Measurements from ENCODE around the gene WNT3. TPM values are rescaled to one million over a fixed set of nuclear protein-coding genes. Genes with fewer than 3 reads are reported as not detected.

Gene WNT3
- total and polyA plus RNA-seq, 2 donors (not counting 1 experiment from before 2014, with no cell fraction given) = 0.86 to 1.4 TPM

DNA sequence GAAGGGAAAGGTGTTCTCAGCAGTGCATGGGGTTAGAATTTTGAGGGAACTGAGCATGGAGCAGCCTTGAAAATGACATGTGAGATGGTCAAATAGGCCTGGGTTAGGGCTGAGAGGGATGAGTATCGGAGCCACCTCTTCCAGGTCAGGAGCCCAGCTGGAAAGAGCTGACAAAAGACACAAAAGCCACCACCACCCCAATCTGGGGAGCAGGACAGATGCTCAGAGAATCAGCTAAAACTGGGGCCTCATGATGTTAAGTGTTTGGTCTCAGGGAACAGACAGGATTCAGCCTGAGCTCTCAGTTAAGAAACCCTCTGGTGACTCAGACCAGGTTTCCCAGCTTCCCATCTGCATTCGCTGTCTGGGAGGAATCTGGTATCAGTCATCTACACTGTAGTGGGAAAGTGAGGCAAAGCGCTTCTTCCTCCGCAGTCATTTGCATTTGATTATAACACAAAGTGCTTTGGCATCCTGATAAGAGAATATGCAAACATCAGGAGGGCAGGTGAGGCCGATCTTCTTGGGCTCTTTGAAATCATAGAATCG lies 35.5 kb upstream of the WNT3 start:
- H3K4me3 Mint-ChIP-seq = no peak overlapping the region
- H3K4me2 ChIP-seq (replicated peaks; ENCODE audit: low read depth, low read length, poor library complexity, severe bottlenecking) = no peak overlapping the region
- DNase-seq (no peak), ATAC-seq (ENCODE audit: low read depth) (no peak)
- 95% methylated on average over 4 of the region's 6 CpGs for WGBS (ENCODE audit: insufficient coverage)
- H3K27me3 ChIP-seq (replicated peaks in 1 of 4; ENCODE audit: control extremely low read depth in 1 of 4, control insufficient read depth in 3 of 4, insufficient read depth in 4 of 4, low read length in 3 of 4) = peaks cover 2 to 47% (median 31%) of the 10 kb centered on the region in 4 experiments
- no peak overlapping the region for H3K27ac ChIP-seq (ENCODE audit: low read length in 2 of 2)
- H3K9me3 Mint-ChIP-seq (ENCODE audit: insufficient read depth) = no peaks in the 10 kb centered on the region
- intact Hi-C loops (cut with micrococcal nuclease) = no loop called here
- peaks cover 21% of the 10 kb centered on the region for H3K4me1 Mint-ChIP-seq
- no peaks in the 10 kb centered on the region for H3K36me3 ChIP-seq (replicated peaks in 1 of 2; ENCODE audit: control extremely low read depth in 1 of 2, control insufficient read depth in 1 of 2, extremely low read depth in 1 of 2, insufficient read depth in 2 of 2, low read length in 1 of 2)
- H3K27ac Mint-ChIP-seq = no peak overlapping the region
- H2AFZ ChIP-seq (ENCODE audit: insufficient read depth, low read depth, low read length, poor library complexity, severe bottlenecking) = no peak overlapping the region
- peaks cover 0 to 2% (median 0%) of the 10 kb centered on the region in 3 donors for H3K9me3 ChIP-seq (ENCODE audit: control extremely low read depth in 1 of 3, control insufficient read depth in 2 of 3, insufficient read depth in 1 of 3, low read length in 2 of 3)
- POLR2A ChIA-PET = no interaction called here
- H3K9ac ChIP-seq (ENCODE audit: low read length) = no peak overlapping the region
- peaks cover 56% of the 10 kb centered on the region for H3K27me3 Mint-ChIP-seq
- CTCF ChIA-PET = no interaction called here
- peaks cover 13 to 20% of the 10 kb centered on the region in 2 donors for H3K4me1 ChIP-seq (ENCODE audit: control insufficient read depth in 2 of 2, insufficient read depth in 2 of 2, low read length in 2 of 2)
- TF ChIP-seq, protein P1, sequence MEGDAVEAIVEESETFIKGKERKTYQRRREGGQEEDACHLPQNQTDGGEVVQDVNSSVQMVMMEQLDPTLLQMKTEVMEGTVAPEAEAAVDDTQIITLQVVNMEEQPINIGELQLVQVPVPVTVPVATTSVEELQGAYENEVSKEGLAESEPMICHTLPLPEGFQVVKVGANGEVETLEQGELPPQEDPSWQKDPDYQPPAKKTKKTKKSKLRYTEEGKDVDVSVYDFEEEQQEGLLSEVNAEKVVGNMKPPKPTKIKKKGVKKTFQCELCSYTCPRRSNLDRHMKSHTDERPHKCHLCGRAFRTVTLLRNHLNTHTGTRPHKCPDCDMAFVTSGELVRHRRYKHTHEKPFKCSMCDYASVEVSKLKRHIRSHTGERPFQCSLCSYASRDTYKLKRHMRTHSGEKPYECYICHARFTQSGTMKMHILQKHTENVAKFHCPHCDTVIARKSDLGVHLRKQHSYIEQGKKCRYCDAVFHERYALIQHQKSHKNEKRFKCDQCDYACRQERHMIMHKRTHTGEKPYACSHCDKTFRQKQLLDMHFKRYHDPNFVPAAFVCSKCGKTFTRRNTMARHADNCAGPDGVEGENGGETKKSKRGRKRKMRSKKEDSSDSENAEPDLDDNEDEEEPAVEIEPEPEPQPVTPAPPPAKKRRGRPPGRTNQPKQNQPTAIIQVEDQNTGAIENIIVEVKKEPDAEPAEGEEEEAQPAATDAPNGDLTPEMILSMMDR (IDR thresholded peaks at IDR 0.05) = no peak
- no peak for TF ChIP-seq EZH2 (IDR thresholded peaks at IDR 0.05; ENCODE audit: borderline replicate concordance, insufficient read depth, low read depth, low read length, poor library complexity, severe bottlenecking)
- H3K79me2 ChIP-seq (ENCODE audit: control insufficient read depth, insufficient read depth, low read length) = no peaks in the 10 kb centered on the region
- no peak overlapping the region for H3K4me3 ChIP-seq (ENCODE audit: control extremely low read depth in 1 of 5, extremely low read depth in 1 of 5, insufficient read depth in 1 of 5, low read depth in 2 of 5, low read length in 4 of 5)
- no peaks in the 10 kb centered on the region for H4K20me1 ChIP-seq (ENCODE audit: control insufficient read depth, insufficient read depth, low read length, poor library complexity, severe bottlenecking)

DNA sequence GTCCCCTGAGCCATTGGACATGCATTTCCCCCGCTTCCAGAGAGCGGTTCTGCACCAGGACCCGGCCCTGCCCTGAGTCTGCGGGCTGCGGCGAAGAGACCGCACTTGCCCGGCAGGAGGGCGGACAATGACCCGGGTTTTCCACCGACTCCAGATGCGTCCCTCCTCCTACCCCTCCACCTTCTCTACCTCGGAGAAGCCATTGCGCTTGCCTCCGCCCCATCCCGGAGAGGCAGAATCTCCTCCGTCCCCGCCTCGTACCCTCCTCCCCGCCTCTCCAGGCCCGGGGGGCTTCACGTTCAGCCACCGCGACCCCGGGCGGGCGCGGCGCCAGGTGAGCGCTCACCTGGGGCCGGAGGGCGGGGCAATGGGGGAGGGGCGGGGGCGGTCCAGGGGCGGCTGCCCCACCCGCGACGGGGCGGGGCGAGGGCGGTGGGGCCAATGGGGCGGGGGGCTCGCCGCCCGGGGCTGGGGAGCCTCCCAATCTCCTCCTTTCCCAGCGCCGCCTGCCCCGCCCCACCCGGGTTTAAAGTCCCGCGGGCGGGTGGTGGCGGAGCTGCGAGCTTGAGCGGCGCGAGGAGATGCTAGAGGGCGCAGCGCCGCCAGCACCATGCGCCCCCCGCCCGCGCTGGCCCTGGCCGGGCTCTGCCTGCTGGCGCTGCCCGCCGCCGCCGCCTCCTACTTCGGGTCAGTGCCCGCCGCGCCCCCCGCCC lies 32.7 kb upstream of the WNT3 start, which contains the start of gene WNT9B:
TSS of gene WNT9B (plus strand) at position 555 of the 713 bp plus-strand sequence. CDS start at position 611, 56 bp downstream.
- Mint-ChIP-seq H3K4me1 (peaks cover 21% of the 10 kb centered on the region), H3K27ac (no peak within 1 kb of the TSS), H3K9me3 (ENCODE audit: insufficient read depth) (no peaks in the 10 kb centered on the region), H3K4me3 (peak within 1 kb of the TSS; percentile 77), H3K27me3 (peaks cover 66% of the 10 kb centered on the region)
- ChIA-PET CTCF (no interaction called here), POLR2A (no interaction called here)
- no peak within 1 kb of the TSS for H3K27ac ChIP-seq (ENCODE audit: low read length in 2 of 2)
- H3K4me3 ChIP-seq (ENCODE audit: control extremely low read depth in 1 of 5, extremely low read depth in 1 of 5, insufficient read depth in 1 of 5, low read depth in 2 of 5, low read length in 4 of 5) = peak within 1 kb of the TSS in 4 of 5 experiments; percentile 11 to 50 (median 32)
- TF ChIP-seq, protein P1 (IDR thresholded peaks at IDR 0.05) = no peak
- TF ChIP-seq EZH2 (IDR thresholded peaks at IDR 0.05; ENCODE audit: borderline replicate concordance, insufficient read depth, low read depth, low read length, poor library complexity, severe bottlenecking) = no peak
- ATAC-seq (ENCODE audit: low read depth) = no peak
- H3K9ac ChIP-seq (ENCODE audit: low read length) = peak within 1 kb of the TSS; percentile 37
- peaks cover 13 to 20% of the 10 kb centered on the region in 2 donors for H3K4me1 ChIP-seq (ENCODE audit: control insufficient read depth in 2 of 2, insufficient read depth in 2 of 2, low read length in 2 of 2)
- peaks cover 2 to 64% (median 31%) of the 10 kb centered on the region in 4 experiments for H3K27me3 ChIP-seq (replicated peaks in 1 of 4; ENCODE audit: control extremely low read depth in 1 of 4, control insufficient read depth in 3 of 4, insufficient read depth in 4 of 4, low read length in 3 of 4)
- no peaks in the 10 kb centered on the region for H3K79me2 ChIP-seq (ENCODE audit: control insufficient read depth, insufficient read depth, low read length)
- H4K20me1 ChIP-seq (ENCODE audit: control insufficient read depth, insufficient read depth, low read length, poor library complexity, severe bottlenecking) = no peaks in the 10 kb centered on the region
- 3% methylated on average over 60 of the region's 75 CpGs for whole genome bisulfite sequencing (ENCODE audit: insufficient coverage)
- peaks cover 0 to 2% (median 0%) of the 10 kb centered on the region in 3 donors for H3K9me3 ChIP-seq (ENCODE audit: control extremely low read depth in 1 of 3, control insufficient read depth in 2 of 3, insufficient read depth in 1 of 3, low read length in 2 of 3)
- H2AFZ ChIP-seq (ENCODE audit: insufficient read depth, low read depth, low read length, poor library complexity, severe bottlenecking) = peak within 1 kb of the TSS; percentile 52
- no peaks in the 10 kb centered on the region for H3K36me3 ChIP-seq (replicated peaks in 1 of 2; ENCODE audit: control extremely low read depth in 1 of 2, control insufficient read depth in 1 of 2, extremely low read depth in 1 of 2, insufficient read depth in 2 of 2, low read length in 1 of 2)
- DNase-seq = peak; percentile 25
- H3K4me2 ChIP-seq (replicated peaks; ENCODE audit: low read depth, low read length, poor library complexity, severe bottlenecking) = peak within 1 kb of the TSS; percentile 89
- intact Hi-C loops (cut with micrococcal nuclease) = no loop called here
